Hindlimb muscle (tissue), 1 donor: Measurements from ENCODE around the gene UMAD1. TPM values are rescaled to one million over a fixed set of nuclear protein-coding genes. Genes with fewer than 3 reads are reported as not detected.
A peak's percentile ranks its signal among the peaks of the same experiment; 100 is the strongest.

Experiments
- DNase-seq: peaks from one replicate; pipeline ENCODE4 v3.0.0-alpha.2; 2013
- polyA plus RNA-seq: library from polyadenylated mRNA; unstranded; fragments of 120-200 nt; gene quantifications from one replicate; pipeline ENCODE4 v1.2.1, GENCODE V29; 2013; ENCODE audit not compliant: insufficient read length

The UMAD1 gene
- polyA plus RNA-seq, 1 donor, result 8.0 TPM

- no peak for DNase-seq
These were observed 53.3 kb downstream of the UMAD1 start for GRCh38 chr7:7693881-7694280.

- no peak for DNase-seq
These were observed 54.0 kb downstream of the UMAD1 start for GRCh38 chr7:7694542-7694941.

GRCh38 chr7:7695111-7695817, 54.7 kb downstream of the UMAD1 start:
- DNase-seq, result no peak

DNA sequence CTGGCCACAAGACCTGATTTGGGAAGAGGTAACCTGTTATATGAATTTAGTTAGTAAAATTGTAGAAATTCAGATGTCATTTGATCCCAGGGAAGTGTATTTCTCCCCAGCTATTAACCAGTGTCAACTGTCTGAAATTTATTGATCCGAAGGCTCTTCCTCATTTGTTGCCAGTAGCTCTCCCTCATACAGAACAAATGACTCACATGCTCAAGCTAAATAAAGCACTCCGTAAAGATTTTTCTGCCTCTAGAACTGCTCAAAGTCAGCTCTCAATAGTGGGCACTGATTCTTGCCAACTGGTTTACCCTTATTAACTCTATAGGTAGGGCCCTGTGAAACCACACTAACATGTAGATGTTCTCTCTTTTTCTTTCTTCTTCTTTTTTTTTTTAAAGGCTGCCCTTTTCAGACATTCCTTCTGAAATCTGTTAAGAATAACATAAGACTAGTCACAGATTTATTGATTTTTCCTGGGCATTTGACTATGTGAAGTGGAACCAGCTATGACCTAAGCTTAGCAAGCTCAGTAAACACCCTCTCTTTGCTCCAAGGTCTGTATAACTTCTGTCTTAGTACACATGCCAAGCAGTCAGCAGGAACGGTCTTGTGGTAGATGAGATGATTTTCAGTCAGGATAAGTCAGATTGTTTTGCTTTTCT, 56.0 kb downstream of the UMAD1 start:
- no peak for DNase-seq

DNA sequence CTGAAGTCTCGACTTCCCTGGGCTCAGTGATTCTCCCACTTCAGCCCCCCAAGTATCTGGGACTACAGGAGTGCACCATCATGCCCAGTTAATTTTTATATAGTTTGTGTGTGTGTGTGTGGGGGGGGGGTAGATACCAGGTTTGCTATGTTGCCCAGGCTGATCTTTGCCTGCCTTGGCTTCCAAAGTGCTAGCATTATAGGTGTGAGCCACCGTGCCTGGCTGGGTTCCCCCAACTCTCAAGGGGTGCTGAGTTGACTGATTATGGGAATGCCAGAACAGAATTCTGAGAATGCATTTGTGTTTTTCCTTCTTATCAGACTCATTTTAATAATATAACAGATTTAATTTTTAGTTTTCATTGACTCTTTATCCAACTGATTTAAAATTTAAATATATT, 58.4 kb downstream of the UMAD1 start:
- no peak for DNase-seq

DNA sequence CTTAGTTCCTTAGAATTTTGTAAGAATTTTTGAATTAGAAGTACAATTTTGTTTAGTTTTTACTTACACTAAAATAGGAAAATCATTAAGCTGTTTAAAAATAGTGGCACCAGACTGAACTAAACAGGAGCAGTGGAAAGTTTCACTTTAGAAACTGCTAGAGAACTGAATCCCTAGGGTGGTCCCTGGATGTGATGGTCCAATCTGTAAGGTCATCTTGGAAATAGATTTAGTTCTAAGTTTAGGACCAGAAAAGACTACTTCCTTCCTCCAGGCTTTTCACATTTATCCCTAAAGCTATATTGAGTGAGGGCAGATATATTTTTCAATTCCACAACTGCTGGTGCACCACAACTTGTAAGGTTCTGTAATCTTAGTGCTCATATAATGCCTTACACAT, 58.8 kb downstream of the UMAD1 start:
- DNase-seq, result no peak

- no peak for DNase-seq
These were observed 59.4 kb downstream of the UMAD1 start for GRCh38 chr7:7699970-7700369.

DNA sequence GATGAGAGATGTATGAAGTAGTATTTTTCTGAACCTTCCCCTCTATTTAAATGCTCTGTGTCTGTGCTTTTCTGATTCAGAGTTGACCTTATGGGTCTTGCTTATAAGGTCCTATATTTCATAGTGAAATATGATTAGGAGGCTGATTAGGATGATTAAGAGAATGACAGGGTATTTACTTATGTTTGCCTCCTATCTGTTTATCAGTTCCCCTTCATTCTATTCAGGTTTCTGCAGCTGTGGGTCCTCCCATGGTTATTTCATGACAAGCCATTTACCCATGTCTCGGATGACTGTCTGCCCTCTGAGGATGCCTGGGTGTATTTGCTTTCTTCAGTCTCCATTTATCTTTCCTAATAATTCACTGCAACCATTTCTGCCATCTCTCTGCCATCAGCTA, 61.0 kb downstream of the UMAD1 start:
- no peak for DNase-seq

GRCh38 chr7:7702826-7703225, 62.3 kb downstream of the UMAD1 start:
- no peak for DNase-seq

DNA sequence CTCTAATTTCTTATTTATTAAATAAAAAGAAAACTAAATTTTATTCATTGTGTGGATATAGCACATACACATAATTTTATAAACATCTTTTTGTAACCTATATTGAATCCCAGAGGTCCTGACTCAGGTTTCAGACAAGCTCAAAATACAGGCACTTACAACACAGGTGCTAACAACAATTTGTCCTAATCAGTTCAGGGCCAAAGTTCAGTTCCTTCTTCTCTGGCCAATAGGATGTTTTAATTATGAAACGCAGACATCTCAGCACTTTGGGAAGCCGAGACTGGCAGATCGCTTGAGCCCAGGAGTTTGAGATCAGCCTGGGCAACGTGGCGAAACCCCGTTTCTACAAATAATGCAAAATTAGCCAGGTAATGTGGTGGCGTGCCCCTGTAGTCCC, 62.9 kb downstream of the UMAD1 start:
- no peak for DNase-seq

- DNase-seq, result no peak
These were observed 64.3 kb downstream of the UMAD1 start for GRCh38 chr7:7704867-7705266.

DNA sequence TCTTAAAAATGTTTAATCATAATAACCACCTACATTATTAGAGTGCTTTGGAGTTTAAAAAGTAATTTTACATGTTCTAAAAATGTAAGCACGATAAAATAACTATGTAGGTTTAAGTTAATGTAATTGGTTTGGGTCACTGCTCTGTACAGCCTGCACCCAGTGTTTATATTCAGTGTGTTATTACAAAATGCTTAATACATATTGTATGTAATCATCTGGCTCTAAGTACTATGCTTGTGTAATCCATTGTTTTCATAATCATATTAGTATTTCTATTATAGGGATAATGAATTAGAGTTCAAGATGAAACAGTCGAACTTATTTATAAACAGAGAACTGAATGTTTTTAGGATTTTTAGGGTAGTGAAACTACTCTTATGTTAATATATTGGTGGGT, 64.8 kb downstream of the UMAD1 start:
- DNase-seq, result no peak

- no peak for DNase-seq
These were observed 65.6 kb downstream of the UMAD1 start for GRCh38 chr7:7706101-7706511.

DNA sequence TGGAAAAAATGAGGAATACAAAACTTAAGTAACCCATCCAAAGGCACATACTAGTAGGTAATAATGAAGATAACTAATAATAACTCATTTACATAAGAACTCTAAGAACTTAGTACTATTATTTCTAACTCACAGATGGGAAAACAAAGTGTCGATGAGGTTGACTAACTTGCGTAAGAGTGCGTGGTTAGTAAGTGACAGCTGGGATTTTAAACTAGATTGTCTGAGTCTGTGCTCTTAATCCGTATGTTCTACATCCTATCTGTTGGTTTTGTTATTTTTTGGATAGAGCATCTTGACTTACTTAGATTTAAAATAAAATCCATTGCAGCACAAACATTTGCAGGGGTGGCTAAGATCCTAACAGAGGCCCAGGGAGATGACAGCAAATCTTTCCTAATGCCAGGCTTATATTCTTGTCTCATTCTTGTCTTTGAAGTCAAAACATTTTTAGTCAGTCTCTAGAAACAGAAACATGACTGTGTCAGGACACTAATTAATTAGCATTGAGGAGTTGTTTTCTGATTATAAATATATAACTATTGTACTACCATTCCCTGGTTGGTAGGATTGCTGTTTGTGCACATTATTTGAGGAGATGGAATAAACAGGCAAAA, 66.1 kb downstream of the UMAD1 start:
- no peak for DNase-seq

DNA sequence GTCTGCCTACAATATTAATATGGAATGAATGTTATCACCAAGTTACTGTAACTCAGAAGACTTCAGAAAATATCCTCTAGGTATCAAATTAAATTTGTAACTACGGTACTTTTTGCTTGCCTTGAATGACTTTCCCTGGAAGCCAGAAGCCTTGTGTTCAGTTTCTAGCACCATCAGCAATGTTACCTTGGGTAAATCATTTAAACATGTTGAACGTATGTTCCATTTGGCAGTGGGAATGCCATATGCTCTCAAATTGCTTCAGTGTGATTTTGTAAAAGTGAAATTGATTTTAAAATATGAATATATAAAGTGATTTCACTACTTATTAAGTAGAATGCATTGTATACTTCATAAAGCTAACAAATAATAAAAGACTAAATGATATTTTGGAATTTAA, 66.7 kb downstream of the UMAD1 start:
- DNase-seq, result no peak

- no peak for DNase-seq
These were observed 67.3 kb downstream of the UMAD1 start for GRCh38 chr7:7707806-7708205.

- DNase-seq, result no peak
These were observed 68.7 kb downstream of the UMAD1 start for GRCh38 chr7:7709291-7709690.

DNA sequence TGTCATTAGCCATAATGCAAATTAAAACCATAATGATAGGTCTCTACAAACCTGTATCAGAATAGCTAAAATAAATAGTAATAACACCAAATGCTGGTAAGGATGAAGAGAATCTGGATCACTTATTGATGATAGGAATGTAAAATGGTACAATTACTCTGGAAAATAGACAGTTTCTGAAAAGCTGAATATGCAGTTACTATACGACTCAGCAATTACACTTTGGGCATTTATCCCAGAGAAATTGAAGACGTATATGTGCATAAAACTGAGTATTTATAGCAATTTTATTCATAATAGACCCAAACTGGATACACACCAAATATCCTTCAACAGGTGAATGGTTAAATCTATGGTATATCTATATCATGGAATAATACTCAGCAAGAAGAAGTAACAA, 69.9 kb downstream of the UMAD1 start:
- DNase-seq, result no peak

GRCh38 chr7:7713730-7714129, 73.2 kb downstream of the UMAD1 start:
- DNase-seq, result no peak

DNA sequence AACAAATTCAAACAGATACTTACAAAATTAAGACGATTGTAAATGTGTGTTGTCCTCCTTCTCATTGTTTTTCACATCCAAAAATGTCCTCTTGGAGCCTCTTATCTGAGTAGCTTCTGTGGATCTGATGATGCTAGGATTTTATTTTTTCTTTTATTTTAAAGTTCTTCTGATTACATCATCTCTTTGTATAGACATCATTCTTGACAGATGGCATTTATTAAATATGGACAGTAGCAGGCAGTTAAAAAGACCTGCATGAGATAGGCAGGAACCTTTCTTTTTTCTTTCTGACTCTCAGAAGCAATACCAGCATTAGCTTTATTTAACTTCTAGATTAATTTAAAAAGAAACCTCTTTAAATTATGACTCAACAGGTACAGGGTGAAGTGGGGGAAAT, 77.9 kb downstream of the UMAD1 start, which contains the start of gene RPA3:
Gene RPA3 (minus strand): TSS at position 116 of the 400 bp plus-strand sequence. CDS start 78,189 bp downstream, outside the sequence.
- DNase-seq, result no peak

GRCh38 chr7:7719236-7719635, 78.7 kb downstream of the UMAD1 start:
- peak; percentile 84 for DNase-seq

DNA sequence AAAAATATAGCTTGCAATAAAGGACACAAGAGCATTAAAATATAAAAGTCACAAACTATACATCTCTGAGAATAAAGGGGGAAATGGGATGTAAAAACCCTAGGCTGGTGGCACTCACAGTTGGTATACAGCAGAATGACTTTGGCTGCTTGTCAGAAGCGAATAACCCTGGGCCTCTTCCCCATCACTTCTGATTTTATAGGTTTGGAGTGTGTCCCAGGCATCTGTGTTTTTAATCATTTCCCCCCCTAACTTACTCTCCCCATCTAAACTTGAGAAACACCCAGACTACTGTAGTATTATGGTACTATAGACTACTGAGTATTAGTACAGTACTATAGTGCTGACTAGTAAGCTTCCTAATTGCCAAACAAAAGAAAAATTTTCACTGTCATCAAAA, 79.6 kb downstream of the UMAD1 start:
- DNase-seq, result no peak

GRCh38 chr7:7720750-7721621, 80.4 kb downstream of the UMAD1 start:
- no peak for DNase-seq
